ENCODE measurements around the gene MTHFD1L.

DNA sequence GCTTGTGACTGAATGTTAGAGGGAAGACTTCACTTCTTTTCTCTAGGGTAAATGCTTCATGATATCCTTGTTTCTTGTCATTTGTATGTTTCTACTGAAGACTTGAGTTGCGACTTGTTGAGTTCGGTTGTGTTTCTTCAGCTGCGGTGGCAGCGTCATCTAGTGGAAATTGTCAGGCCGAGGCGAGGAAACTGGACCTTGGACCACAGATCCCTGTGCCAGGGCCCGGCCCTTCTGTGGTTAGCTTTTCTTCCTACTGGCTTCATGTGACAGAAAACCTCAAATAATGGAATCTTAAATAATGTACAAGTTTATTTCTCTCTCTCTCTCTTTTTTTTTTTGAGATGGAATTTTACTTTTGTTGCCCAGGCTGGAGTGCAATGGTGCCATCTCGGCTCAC, 12.4 kb downstream of the MTHFD1L start:
- TF ChIP-seq, protein P1, sequence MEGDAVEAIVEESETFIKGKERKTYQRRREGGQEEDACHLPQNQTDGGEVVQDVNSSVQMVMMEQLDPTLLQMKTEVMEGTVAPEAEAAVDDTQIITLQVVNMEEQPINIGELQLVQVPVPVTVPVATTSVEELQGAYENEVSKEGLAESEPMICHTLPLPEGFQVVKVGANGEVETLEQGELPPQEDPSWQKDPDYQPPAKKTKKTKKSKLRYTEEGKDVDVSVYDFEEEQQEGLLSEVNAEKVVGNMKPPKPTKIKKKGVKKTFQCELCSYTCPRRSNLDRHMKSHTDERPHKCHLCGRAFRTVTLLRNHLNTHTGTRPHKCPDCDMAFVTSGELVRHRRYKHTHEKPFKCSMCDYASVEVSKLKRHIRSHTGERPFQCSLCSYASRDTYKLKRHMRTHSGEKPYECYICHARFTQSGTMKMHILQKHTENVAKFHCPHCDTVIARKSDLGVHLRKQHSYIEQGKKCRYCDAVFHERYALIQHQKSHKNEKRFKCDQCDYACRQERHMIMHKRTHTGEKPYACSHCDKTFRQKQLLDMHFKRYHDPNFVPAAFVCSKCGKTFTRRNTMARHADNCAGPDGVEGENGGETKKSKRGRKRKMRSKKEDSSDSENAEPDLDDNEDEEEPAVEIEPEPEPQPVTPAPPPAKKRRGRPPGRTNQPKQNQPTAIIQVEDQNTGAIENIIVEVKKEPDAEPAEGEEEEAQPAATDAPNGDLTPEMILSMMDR (IDR thresholded peaks at IDR 0.05; ENCODE audit: low read depth, low read length, poor library complexity, severe bottlenecking): no peak
- no peak for TF ChIP-seq EZH2phosphoT487 (IDR thresholded peaks at IDR 0.05; ENCODE audit: borderline replicate concordance, low read length)

All from DOHH2 (cell line).